Mucosa of rectum (tissue), 2 donors: ENCODE results near the gene GOLPH3L.
A peak's percentile ranks its signal among the peaks of the same experiment; 100 is the strongest.
"Not testable (repeated sequence)": the region's sequence is repeated elsewhere in the genome, so short reads cannot be mapped to it uniquely, and the experiment has no call there.

Experiments
- H3K27ac ChIP-seq, 2 donors: one replicate each; pipeline ENCODE4 v1.7.0; 2013; ENCODE audit warnings: inconsistent platforms in 2 of 2, low read depth in 2 of 2, low read length in 2 of 2
- H3K27me3 ChIP-seq, 2 donors: one replicate each; pipeline ENCODE4 v1.7.0; 2013; ENCODE audit warnings: low read length in 2 of 2; ENCODE audit not compliant: control insufficient read depth in 2 of 2, insufficient read depth in 2 of 2
- H3K36me3 ChIP-seq, 2 donors: one replicate each; pipeline ENCODE4 v1.7.0; 2013; ENCODE audit warnings: low read length in 2 of 2; ENCODE audit not compliant: control insufficient read depth in 2 of 2, insufficient read depth in 2 of 2
- H3K4me1 ChIP-seq, 2 donors: one replicate each; pipeline ENCODE4 v1.7.0; 2013; ENCODE audit warnings: low read length in 2 of 2, mild to moderate bottlenecking in 1 of 2; ENCODE audit not compliant: control insufficient read depth in 2 of 2, insufficient read depth in 2 of 2
- H3K4me3 ChIP-seq, 2 donors: one replicate each; pipeline ENCODE4 v1.7.0; 2013; ENCODE audit warnings: low read length in 2 of 2
- H3K9ac ChIP-seq, 2 donors: one replicate each; pipeline ENCODE4 v1.7.0; 2013; ENCODE audit warnings: low read length in 2 of 2, low read depth in 1 of 2, mild to moderate bottlenecking in 1 of 2
- H3K9me3 ChIP-seq, 2 donors: one replicate each; pipeline ENCODE4 v1.7.0; 2013; ENCODE audit warnings: low read length in 2 of 2; ENCODE audit not compliant: control insufficient read depth in 2 of 2
- donor health status: healthy.
- donor health status: Normal muscosa, but diverticular disease.

Gene GOLPH3L

GRCh38 chr1:150603711-150604110 lies 93.2 kb downstream of the GOLPH3L start:
- Histone ChIP-seq H3K9ac (no peak overlapping the region), H3K36me3 (no peaks in the 10 kb centered on the region), H3K9me3 (no peaks in the 10 kb centered on the region), H3K4me1 (peaks cover 0 to 5% of the 10 kb centered on the region in 2 donors), H3K27me3 (no peaks in the 10 kb centered on the region), H3K27ac (no peak overlapping the region), H3K4me3 (no peak overlapping the region)

DNA sequence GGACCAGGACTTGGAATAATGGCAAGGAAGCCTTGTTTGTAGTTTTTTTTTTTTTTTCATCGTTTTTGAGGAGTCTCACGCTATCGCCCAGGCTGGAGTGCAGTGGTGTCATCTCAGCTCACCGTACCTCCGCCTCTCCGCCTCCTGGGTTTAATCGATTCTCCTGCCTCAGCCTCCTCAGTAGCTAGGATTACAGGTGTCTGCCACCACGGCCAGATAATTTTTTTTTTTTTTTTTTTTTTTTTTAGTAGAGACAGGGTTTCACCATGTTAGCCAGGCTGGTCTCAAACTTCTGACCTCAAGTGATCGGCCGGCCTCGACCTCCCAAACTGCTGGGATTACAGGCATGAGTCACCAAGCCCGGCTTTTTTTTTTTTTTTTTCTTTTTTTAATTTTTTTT lies 94.6 kb downstream of the GOLPH3L start:
- H3K4me1 ChIP-seq, H3K27me3 ChIP-seq, H3K4me3 ChIP-seq, H3K27ac ChIP-seq, H3K36me3 ChIP-seq, H3K9me3 ChIP-seq, H3K9ac ChIP-seq: not testable (repeated sequence)

DNA sequence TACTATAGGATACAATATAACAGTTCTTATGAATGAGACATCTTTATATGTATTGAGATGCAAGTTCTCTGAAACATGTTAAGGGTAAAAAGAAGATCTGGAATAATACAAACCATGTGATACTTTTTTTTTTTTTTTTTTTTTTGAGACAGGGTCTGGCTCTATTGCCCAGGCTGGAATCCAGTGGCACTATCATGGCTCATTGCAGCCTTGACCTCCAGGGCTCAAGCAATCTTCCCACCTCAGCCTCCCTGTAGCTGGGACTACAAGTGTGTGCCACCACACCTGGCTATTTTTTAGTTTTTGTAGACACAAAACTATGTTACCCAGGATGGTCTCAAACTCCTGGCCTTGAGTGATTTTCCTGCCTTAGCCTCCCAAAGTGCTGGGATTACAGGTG lies 95.4 kb downstream of the GOLPH3L start:
- Histone ChIP-seq H3K9me3 (no peaks in the 10 kb centered on the region), H3K27ac (no peak overlapping the region), H3K9ac (no peak overlapping the region), H3K4me3 (no peak overlapping the region), H3K36me3 (no peaks in the 10 kb centered on the region), H3K27me3 (no peaks in the 10 kb centered on the region), H3K4me1 (peaks cover 0 to 7% of the 10 kb centered on the region in 2 donors)

DNA sequence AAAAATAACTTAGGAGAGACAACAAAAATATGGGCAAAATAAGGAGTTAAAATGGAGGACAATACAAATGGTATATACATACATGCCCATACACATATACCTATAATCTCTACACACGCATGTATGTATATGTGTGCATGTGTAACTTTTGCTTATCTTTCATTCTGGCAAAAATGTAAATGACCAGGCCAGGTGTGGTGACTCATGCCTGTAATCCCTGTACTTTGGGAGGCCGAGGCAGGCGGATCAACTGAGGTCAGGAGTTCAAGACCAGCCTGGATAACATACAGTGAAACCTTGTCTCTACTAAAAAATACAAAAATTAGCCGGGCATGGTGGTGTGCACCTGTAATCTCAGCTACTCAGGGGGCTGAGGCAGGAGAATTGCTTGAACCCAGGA lies 98.6 kb downstream of the GOLPH3L start:
- not testable (repeated sequence) for H3K36me3 ChIP-seq, H3K27ac ChIP-seq, H3K9ac ChIP-seq, H3K4me3 ChIP-seq, H3K9me3 ChIP-seq, H3K4me1 ChIP-seq, H3K27me3 ChIP-seq

- H3K9me3 ChIP-seq, result no peaks in the 10 kb centered on the region
- H3K4me3 ChIP-seq, result no peak overlapping the region
- H3K4me1 ChIP-seq, result peaks cover 0 to 3% of the 10 kb centered on the region in 2 donors
- H3K36me3 ChIP-seq, result peaks cover 0 to 2% of the 10 kb centered on the region in 2 donors
- H3K27ac ChIP-seq, result peak overlapping the region in 1 of 2 donors; percentile 13
- no peak overlapping the region for H3K9ac ChIP-seq
- H3K27me3 ChIP-seq, result no peaks in the 10 kb centered on the region
These were observed 100.0 kb downstream of the GOLPH3L start for GRCh38 chr1:150596976-150597375.
